ENCODE measurements around the gene GPS1.

DNA sequence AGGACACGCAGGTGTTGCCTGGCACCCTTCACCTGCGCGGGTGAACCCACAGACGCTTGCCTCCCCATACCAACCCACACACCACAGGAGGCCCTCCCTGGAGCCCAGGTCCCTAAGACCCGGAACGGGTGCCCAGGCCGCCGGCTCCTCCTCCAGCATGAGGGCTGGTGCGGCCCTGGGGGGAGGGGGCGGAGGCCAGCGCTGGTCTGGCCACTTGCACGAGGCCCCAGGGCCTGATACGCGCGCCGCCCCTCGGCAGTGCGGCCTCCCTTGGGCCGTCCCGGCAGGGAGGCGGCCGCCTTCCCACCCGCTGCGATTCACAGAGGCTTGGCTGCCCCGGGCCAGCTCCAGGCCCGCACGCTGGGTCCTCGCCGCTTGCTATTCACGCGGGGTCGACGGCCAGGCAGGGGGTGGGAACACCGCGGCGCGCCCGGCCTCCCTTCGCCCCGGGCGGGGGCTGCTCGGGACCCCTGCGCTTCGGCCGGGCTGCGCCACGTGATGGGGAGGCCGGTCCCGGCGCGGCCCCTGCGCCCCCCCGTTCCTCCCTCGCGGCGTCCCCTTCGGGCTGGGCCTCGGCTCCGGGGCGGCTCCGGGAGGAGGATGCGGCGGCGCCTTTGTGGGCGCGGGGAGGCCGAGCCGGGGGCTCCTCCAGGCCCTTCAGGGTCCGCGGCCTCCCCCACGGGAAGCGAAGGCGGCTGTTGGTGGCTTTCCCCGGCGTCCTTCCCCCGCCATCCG, 45.7 kb downstream of the GPS1 start:
- no peak for TF ChIP-seq EZH2 (IDR thresholded peaks at IDR 0.05; ENCODE audit: borderline replicate concordance, low read depth, low read length, severe bottlenecking)
- TF ChIP-seq, protein P1, sequence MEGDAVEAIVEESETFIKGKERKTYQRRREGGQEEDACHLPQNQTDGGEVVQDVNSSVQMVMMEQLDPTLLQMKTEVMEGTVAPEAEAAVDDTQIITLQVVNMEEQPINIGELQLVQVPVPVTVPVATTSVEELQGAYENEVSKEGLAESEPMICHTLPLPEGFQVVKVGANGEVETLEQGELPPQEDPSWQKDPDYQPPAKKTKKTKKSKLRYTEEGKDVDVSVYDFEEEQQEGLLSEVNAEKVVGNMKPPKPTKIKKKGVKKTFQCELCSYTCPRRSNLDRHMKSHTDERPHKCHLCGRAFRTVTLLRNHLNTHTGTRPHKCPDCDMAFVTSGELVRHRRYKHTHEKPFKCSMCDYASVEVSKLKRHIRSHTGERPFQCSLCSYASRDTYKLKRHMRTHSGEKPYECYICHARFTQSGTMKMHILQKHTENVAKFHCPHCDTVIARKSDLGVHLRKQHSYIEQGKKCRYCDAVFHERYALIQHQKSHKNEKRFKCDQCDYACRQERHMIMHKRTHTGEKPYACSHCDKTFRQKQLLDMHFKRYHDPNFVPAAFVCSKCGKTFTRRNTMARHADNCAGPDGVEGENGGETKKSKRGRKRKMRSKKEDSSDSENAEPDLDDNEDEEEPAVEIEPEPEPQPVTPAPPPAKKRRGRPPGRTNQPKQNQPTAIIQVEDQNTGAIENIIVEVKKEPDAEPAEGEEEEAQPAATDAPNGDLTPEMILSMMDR (IDR thresholded peaks at IDR 0.05; ENCODE audit: borderline replicate concordance, extremely low read depth, low read length, poor library complexity, severe bottlenecking): no peak
